Thyroid gland (tissue), 4 donors: ENCODE results near the gene FOXO6.

Source experiments
- POLR2A ChIP-seq, 2 donors: fragments of 450-650 bp; IDR thresholded peaks; one replicate each; pipeline ENCODE4 v1.6.1; 2017; ENCODE audit warnings: antibody characterized with exemption in 2 of 2, mild to moderate bottlenecking in 2 of 2, moderate library complexity in 1 of 2
- TF ChIP-seq, protein P1 (sequence below), 6 experiments: fragments of 200-600 bp in 3 of 6; fragments of 450-650 bp in 3 of 6; sonication (generic) in 3 of 6; IDR thresholded peaks; one replicate each; pipeline ENCODE4 v1.5.1; 2016 to 2019; ENCODE audit warnings: antibody characterized with exemption in 6 of 6, mild to moderate bottlenecking in 2 of 6, inconsistent platforms in 1 of 6, moderate library complexity in 1 of 6

DNA sequence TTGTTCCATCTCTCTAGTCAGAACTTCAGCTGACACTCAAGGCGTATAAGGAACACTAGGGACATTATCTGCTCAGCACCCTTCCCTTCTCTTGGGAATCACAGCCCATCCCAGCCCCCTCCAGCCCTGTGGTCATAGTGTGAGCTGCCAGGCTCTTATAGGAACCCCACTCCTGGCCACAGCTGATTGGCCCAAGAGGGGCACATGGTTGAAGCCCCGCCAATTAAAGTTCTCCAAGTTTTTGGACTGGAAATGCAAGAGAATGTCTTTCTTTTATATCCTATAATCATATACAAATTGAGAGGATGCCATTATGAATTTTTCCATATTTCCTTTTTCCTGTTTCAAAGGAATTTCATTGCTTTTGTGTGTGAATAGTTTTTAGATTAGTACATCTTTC lies 40.7 kb downstream of the FOXO6 start:
- TF ChIP-seq, protein P1, sequence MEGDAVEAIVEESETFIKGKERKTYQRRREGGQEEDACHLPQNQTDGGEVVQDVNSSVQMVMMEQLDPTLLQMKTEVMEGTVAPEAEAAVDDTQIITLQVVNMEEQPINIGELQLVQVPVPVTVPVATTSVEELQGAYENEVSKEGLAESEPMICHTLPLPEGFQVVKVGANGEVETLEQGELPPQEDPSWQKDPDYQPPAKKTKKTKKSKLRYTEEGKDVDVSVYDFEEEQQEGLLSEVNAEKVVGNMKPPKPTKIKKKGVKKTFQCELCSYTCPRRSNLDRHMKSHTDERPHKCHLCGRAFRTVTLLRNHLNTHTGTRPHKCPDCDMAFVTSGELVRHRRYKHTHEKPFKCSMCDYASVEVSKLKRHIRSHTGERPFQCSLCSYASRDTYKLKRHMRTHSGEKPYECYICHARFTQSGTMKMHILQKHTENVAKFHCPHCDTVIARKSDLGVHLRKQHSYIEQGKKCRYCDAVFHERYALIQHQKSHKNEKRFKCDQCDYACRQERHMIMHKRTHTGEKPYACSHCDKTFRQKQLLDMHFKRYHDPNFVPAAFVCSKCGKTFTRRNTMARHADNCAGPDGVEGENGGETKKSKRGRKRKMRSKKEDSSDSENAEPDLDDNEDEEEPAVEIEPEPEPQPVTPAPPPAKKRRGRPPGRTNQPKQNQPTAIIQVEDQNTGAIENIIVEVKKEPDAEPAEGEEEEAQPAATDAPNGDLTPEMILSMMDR (IDR thresholded peaks at IDR 0.05), result no peak
- no peak for TF ChIP-seq POLR2A (IDR thresholded peaks at IDR 0.05)
